Measurements from ENCODE around the gene CXorf38. TPM values are rescaled to one million over a fixed set of nuclear protein-coding genes. Genes with fewer than 3 reads are reported as not detected.
"Not testable (repeated sequence)": the region's sequence is repeated elsewhere in the genome, so short reads cannot be mapped to it uniquely, and the experiment has no call there.

Gene CXorf38
- total RNA-seq, 2 donors from 2014 or later: 18.7 to 21.5 TPM

DNA sequence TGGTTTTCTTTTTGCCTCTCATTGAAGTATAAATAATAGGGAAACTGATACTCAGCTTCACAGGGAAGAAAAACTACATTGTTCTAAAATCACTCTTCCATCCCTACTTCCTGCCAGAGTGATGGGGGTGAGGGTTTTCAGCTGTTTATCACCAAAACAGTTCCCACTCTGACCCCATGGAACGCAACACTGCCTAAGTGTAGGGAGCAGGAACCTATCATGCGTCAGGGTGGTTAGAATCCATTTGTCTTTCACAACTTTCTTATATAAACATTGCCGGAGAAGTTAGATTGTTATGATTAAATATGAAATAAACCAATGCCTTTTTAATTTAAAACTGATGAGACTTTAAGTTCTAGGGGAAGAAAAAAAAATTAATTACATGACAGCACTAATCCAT is 40.0 kb downstream of the CXorf38 start:
- Mint-ChIP-seq H3K27me3 (no peaks in the 10 kb centered on the region), H3K4me3 (no peak overlapping the region), H3K9me3 (no peaks in the 10 kb centered on the region), H3K4me1 (no peaks in the 10 kb centered on the region), H3K36me3 (ENCODE audit: low read depth) (peaks cover 21% of the 10 kb centered on the region), H3K27ac (no peak overlapping the region)
- no peak for ATAC-seq (replicated peaks)

DNA sequence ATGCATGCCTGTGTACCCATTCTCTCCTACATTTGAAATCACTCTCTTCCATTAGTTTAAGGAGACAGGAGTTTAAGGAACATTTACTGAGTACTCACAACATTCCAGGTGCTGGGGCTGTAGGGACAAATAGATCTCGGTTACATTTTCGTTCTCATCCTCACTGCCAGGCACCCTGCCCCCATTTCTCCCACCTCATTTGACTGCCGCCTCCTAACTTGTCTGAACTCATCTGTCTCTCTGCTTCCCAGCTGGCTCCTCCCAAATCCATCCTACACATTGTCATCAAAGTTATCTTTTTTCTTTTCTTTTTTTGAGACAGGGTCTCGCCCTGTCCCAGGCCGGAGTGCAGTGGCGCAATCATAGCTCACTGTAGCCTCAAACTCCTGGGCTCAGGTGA is 43.9 kb downstream of the CXorf38 start:
- Mint-ChIP-seq H3K36me3 (ENCODE audit: low read depth) (peaks cover 54% of the 10 kb centered on the region), H3K27ac (no peak overlapping the region), H3K4me3 (no peak overlapping the region), H3K4me1 (no peaks in the 10 kb centered on the region), H3K27me3 (no peaks in the 10 kb centered on the region), H3K9me3 (no peaks in the 10 kb centered on the region)
- ATAC-seq (replicated peaks): no peak

DNA sequence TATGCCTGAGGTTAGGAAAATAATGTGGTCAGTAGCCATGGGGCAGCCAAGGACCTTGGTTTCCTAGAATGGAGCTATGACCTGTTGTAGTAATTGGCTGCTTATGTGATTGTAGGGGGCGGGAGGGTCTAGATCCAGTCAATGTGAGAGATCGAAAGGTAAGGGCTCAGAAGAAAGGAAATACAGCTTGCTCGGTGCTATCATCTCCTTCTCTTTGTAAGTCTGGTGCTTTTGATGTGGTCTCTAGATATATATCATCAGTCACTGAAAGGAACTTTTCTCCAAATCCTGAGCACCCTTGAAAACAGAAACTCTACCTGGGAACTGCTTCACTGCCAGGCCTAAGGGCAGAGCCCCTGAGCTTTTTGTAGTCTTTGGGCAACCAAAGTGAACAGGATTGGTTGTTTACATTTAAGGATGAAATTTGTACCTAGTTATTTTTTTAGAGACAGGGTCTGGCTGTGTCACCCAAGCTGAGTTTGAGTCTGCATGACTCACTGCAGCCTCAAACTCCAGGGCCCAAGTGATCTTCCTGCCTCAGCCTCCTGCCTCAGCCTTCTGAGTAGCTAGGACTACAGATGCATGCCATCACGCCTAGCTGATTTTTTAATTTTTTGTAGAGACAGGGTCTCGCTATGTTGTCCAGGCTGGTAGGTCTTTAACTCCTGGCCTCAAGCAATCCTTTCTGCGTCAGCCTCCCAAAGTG is 57.6 kb downstream of the CXorf38 start:
- not testable (repeated sequence) for H3K27me3 Mint-ChIP-seq, H3K9me3 Mint-ChIP-seq, H3K4me1 Mint-ChIP-seq
- Mint-ChIP-seq H3K36me3 (ENCODE audit: low read depth) (peaks cover 48% of the 10 kb centered on the region), H3K27ac (peak overlapping the region; percentile 52), H3K4me3 (peak overlapping the region; percentile 41)
- peak; percentile 95 for ATAC-seq (replicated peaks)

DNA sequence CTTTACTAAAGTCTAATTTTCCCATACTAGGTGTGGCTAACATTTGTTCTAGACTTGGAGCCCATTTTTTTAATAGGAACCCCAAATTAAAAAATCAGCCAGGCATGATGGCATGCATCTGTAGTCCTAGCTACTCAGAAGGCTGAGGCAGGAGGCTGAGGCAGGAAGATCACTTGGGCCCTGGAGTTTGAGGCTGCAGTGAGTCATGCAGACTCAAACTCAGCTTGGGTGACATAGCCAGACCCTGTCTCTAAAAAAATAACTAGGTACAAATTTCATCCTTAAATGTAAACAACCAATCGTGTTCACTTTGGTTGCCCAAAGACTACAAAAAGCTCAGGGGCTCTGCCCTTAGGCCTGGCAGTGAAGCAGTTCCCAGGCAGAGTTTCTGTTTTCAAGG is 59.7 kb downstream of the CXorf38 start:
- Mint-ChIP-seq H3K36me3 (ENCODE audit: low read depth) (peaks cover 27% of the 10 kb centered on the region), H3K4me1 (peaks cover 22% of the 10 kb centered on the region)
- H3K9me3 Mint-ChIP-seq, H3K4me3 Mint-ChIP-seq, H3K27ac Mint-ChIP-seq, H3K27me3 Mint-ChIP-seq: not testable (repeated sequence)
- ATAC-seq (replicated peaks): peak; percentile 42

DNA sequence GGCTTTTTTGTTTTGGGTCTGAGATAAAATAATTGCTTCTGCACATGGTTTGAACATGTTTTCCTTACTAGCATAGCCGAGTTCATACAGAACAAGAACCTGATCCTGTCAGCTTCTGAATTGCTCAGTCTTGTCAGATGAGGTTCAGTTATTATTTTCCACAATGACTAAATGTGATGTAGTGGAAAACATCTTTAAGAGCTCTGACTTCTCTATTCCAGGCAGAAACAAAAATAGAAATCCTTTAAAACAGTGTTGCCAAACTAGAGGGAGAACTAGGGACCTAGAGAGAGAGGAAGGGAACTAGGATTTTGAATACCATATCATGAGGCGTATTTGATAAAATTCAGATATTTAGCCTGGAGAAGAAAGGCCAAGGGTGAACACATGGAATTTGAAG is 64.5 kb downstream of the CXorf38 start:
- H3K4me1 Mint-ChIP-seq: peaks cover 22% of the 10 kb centered on the region
- H3K27ac Mint-ChIP-seq: peak overlapping the region; percentile 53
- no peaks in the 10 kb centered on the region for H3K36me3 Mint-ChIP-seq (ENCODE audit: low read depth)
- H3K9me3 Mint-ChIP-seq: no peaks in the 10 kb centered on the region
- no peak for ATAC-seq (replicated peaks)
- H3K4me3 Mint-ChIP-seq: peak overlapping the region; percentile 92
- no peaks in the 10 kb centered on the region for H3K27me3 Mint-ChIP-seq

DNA sequence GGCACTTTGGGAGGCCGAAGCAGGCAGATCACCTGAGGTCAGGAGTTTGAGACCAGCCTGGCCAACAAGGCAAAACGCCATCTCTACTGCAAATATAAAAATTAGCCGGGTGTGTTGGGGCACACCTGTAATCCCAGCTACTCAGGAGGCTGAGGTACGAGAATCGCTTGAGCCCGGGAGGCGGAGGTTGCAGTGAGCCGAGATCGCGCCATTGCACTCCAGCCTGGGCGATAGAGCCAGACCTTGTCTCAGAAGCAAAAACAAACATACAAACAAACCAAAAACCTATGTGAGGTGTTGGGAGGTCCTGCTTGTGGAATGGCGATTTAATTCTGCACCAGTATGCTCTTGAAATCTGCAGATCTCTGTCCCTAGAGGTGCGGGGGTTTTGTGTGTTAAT is 65.2 kb downstream of the CXorf38 start:
- peaks cover 22% of the 10 kb centered on the region for H3K4me1 Mint-ChIP-seq
- H3K27me3 Mint-ChIP-seq; H3K9me3 Mint-ChIP-seq; H3K36me3 Mint-ChIP-seq (ENCODE audit: low read depth); ATAC-seq (replicated peaks): not testable (repeated sequence)
- peak overlapping the region; percentile 8 for H3K27ac Mint-ChIP-seq
- peak overlapping the region; percentile 92 for H3K4me3 Mint-ChIP-seq

DNA sequence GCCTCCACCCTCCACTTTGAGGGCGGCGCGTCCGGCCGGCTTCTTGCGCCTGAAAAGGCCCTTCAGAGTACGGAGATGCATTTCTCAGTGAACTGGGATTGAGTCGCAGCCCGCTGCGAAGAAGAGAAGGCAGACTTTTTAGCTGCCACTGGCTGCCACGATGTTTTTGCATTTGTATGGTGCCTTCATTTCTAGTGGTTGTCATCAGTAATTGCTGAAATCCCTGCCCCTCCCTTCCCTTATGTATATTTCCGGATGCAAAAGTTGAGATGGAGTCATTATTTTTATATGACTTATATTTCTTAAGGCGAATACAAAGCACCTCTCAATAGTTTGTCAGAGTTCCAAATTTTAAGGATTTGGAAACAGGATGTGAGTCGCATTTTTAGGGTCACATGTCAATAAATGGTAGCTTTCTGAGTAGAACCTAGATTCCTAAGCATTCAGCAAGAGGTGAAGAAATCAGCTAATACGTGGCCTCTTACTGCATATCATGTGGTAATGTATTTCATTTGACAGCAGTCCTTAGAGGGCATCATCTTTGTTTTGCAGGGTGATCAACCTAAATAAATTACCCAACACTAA is 65.9 kb downstream of the CXorf38 start:
- no peaks in the 10 kb centered on the region for H3K9me3 Mint-ChIP-seq
- no peak for ATAC-seq (replicated peaks)
- H3K4me1 Mint-ChIP-seq: peaks cover 22% of the 10 kb centered on the region
- no peaks in the 10 kb centered on the region for H3K36me3 Mint-ChIP-seq (ENCODE audit: low read depth)
- H3K4me3 Mint-ChIP-seq: peak overlapping the region; percentile 92
- H3K27ac Mint-ChIP-seq: peak overlapping the region; percentile 8
- no peaks in the 10 kb centered on the region for H3K27me3 Mint-ChIP-seq

DNA sequence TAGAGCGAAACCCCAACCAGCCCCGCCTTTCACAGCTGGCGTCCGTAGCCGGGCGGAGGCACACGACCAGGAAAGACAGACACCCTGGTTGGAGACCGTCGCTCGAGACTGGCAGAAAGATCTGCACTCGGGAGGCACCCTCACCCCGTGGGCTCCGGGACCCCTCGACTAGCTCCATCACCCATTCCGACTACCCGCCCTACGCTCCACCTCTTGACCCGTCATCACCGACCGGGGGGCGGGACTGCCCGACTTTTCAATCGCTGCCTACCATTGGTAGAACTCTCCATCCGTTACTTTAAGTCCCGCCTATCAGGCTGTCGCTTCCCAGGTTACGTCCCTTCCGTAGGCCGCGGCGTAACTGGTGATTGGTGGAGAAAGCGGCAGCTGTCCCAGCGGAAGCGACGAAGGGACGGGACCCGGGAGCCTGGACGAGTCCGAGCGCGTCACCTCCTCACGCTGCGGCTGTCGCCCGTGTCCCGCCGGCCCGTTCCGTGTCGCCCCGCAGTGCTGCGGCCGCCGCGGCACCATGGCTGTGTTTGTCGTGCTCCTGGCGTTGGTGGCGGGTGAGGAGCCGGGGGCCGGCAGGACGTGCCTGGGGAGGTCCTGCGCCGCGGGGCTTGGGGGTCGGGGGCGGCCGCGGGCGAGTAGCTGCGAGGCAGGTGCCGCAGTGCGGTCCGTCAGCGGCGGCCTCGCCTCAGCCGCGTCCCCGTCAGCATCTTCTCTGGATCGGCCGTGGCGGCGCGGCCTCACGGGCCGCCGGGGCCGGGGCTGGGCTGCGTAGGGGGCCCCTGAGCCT is 66.6 kb downstream of the CXorf38 start, which contains the start of gene ATP6AP2:
Gene ATP6AP2 (plus strand): TSS at position 434 of the 799 bp plus-strand sequence. CDS start 96 bp downstream, at position 530.
- peaks cover 17% of the 10 kb centered on the region for H3K4me1 Mint-ChIP-seq
- H3K36me3 Mint-ChIP-seq (ENCODE audit: low read depth): no peaks in the 10 kb centered on the region
- H3K27ac Mint-ChIP-seq: peak within 1 kb of the TSS; percentile 96
- peak; percentile 98 for ATAC-seq (replicated peaks)
- no peaks in the 10 kb centered on the region for H3K9me3 Mint-ChIP-seq
- H3K27me3 Mint-ChIP-seq: no peaks in the 10 kb centered on the region
- peak within 1 kb of the TSS; percentile 92 for H3K4me3 Mint-ChIP-seq

DNA sequence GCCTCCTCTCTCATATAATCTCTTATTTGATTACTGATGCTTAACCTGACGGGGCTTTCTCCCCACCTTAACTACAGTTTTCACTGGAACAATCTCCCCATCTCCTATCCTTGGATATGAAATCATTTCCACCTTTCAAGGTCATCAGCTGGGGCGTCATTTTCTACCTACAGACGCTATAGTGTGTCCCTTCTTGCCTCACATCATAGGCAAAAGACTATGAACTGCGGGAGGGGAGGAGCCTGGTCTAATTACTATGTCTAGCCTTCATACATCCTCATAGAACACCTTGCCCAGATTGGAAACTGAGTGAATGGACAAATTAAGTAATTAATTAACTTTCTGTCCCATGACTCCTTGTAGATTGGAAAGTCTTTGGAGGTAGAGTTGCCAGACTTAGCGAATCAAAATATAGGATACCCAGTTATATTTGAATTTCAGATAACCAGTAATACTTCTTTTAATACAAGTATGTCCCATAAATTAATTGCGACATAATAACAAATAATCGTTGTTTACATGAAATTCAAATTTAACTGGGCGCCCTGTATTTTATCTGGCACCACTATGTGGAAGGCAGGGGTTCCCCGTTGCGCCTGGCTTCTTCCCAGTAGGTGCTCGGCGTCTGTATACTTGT is 67.3 kb downstream of the CXorf38 start:
- peak; percentile 59 for ATAC-seq (replicated peaks)
- no peaks in the 10 kb centered on the region for H3K36me3 Mint-ChIP-seq (ENCODE audit: low read depth)

DNA sequence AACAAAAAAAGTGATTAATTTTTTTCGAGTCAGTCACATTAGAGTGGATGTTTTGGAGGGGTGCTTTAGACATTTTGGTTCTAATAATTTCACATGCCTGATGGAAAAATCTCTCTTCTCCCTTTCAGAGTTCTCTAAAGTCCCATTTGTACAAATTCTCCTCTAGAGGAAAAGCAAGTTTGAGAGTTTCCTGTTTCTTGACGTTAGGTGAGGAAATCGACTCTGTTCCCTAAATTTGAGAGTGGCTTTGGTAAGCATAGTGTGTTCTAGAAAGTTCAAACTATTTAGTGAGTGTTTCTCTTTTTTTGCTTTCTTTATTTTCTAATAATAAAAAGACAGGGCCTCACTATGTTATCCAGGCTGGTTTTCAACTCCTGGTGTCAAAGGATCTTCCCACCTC is 68.2 kb downstream of the CXorf38 start:
- Mint-ChIP-seq H3K4me1 (peaks cover 17% of the 10 kb centered on the region), H3K27ac (no peak overlapping the region), H3K36me3 (ENCODE audit: low read depth) (no peaks in the 10 kb centered on the region), H3K4me3 (no peak overlapping the region), H3K9me3 (no peaks in the 10 kb centered on the region), H3K27me3 (no peaks in the 10 kb centered on the region)
- ATAC-seq (replicated peaks): no peak

More for the DNA sequence above, 67.3 kb downstream of the CXorf38 start:
- H3K4me1 Mint-ChIP-seq: peaks cover 17% of the 10 kb centered on the region
- H3K4me3 Mint-ChIP-seq: peak overlapping the region; percentile 92
- H3K27me3 Mint-ChIP-seq: no peaks in the 10 kb centered on the region
- no peaks in the 10 kb centered on the region for H3K9me3 Mint-ChIP-seq
- peak overlapping the region; percentile 96 for H3K27ac Mint-ChIP-seq

DNA sequence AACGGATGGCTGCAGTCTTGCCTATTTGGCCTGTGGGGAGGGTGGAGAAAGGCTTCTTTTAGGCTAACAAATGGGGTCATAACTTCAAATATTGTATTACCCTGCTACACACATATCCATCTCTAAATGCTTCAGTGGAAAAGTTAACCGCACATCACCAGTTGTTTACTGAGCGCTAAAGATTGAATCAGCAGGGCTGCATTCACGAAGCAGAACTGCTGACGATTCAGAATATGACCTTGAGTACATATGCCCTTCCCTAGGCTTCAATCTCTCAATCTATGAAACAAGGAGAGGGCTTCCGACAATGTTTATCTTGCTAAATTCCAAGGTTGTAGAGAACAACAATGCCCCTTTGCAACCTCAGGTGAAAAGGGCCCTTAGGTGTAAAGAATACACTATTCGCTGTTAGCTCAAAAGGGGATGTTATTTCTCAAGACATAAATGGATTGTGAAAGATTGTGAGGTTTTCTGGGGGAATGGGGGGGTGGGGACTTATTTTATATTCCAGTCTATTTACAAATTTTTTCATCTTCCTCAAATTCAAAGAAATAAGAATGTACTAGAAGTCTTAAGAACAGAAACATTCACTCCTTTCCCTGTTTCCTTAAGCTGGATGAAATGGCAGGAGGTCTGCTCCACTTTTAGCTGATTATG is 69.2 kb downstream of the CXorf38 start:
- ATAC-seq (replicated peaks): no peak
- no peaks in the 10 kb centered on the region for H3K27me3 Mint-ChIP-seq
- no peak overlapping the region for H3K4me3 Mint-ChIP-seq
- H3K4me1 Mint-ChIP-seq: peaks cover 10% of the 10 kb centered on the region
- H3K27ac Mint-ChIP-seq: no peak overlapping the region
- H3K9me3 Mint-ChIP-seq: no peaks in the 10 kb centered on the region
- H3K36me3 Mint-ChIP-seq (ENCODE audit: low read depth): no peaks in the 10 kb centered on the region
